SU-DHL-6 (cell line): ENCODE measurements around the gene KSR2.

Experiments used
- H2AFZ ChIP-seq: fragments of 200-600 bp; sonication (generic); 2 replicates; pipeline ENCODE4 v1.6.1; 2014; ENCODE audit warnings: low read depth, mild to moderate bottlenecking, moderate library complexity, mixed read lengths, antibody characterized with exemption, low read length; ENCODE audit not compliant: severe bottlenecking
- H3F3A ChIP-seq: fragments of 200-600 bp; shearing (Covaris generic); 2 replicates; pipeline ENCODE4 v1.6.0; 2016; ENCODE audit warnings: antibody characterized with exemption, mild to moderate bottlenecking; ENCODE audit not compliant: insufficient read depth
- H3K27ac ChIP-seq: fragments of 200-600 bp; sonication (generic); 2 replicates; pipeline ENCODE4 v1.5.1; 2016; ENCODE audit warnings: low read depth, mild to moderate bottlenecking, low read length, moderate library complexity, mixed read lengths
- H3K27me3 ChIP-seq: fragments of 200-600 bp; sonication (generic), shearing (Covaris generic); 2 replicates; pipeline ENCODE4 v1.6.0; 2014; ENCODE audit warnings: mild to moderate bottlenecking, low read length
- H3K36me3 ChIP-seq: fragments of 200-600 bp; sonication (generic); 2 replicates; pipeline ENCODE4 v1.6.1; 2014; ENCODE audit warnings: mild to moderate bottlenecking, low read length, mixed read lengths
- H3K4me2 ChIP-seq: fragments of 300-600, 200-600 bp; shearing (Covaris generic), sonication (generic); 2 replicates; pipeline ENCODE4 v1.6.0; 2014; ENCODE audit warnings: low read length, low read depth, mild to moderate bottlenecking; ENCODE audit not compliant: poor library complexity, severe bottlenecking
- H3K4me3 ChIP-seq: fragments of 200-600 bp; sonication (generic); 2 replicates; pipeline ENCODE4 v1.5.1; 2014; ENCODE audit warnings: antibody characterized with exemption, low read length, mild to moderate bottlenecking, mixed read lengths; ENCODE audit not compliant: insufficient read depth, poor library complexity, severe bottlenecking
- H3K79me2 ChIP-seq: fragments of 200-600 bp; sonication (generic); 2 replicates; pipeline ENCODE4 v1.6.1; 2014; ENCODE audit warnings: mild to moderate bottlenecking, low read length, moderate library complexity; ENCODE audit not compliant: insufficient read depth
- H3K9ac ChIP-seq: fragments of 200-600 bp; sonication (generic); 2 replicates; pipeline ENCODE4 v1.7.0; 2014; ENCODE audit warnings: mild to moderate bottlenecking, low read length
- H3K9me2 ChIP-seq: fragments of 200-600 bp; sonication (generic); replicated peaks from 2 replicates; pipeline ENCODE4 v1.6.1; 2014; ENCODE audit warnings: low read length; ENCODE audit not compliant: insufficient read depth
- H3K9me3 ChIP-seq: fragments of 200-600 bp; sonication (generic); 2 replicates; pipeline ENCODE4 v1.6.1; 2014; ENCODE audit warnings: low read length, mixed read lengths; ENCODE audit not compliant: insufficient read depth
- H4K20me1 ChIP-seq: fragments of 200-600 bp; sonication (generic); 2 replicates; pipeline ENCODE4 v1.6.1; 2014; ENCODE audit warnings: low read depth, mild to moderate bottlenecking, antibody characterized with exemption, low read length, moderate library complexity, mixed read lengths
- EZH2phosphoT487 ChIP-seq: fragments of 200-600 bp; sonication (generic), shearing (Covaris generic); conservative IDR thresholded peaks from 2 replicates; pipeline ENCODE4 v1.6.1; 2018; ENCODE audit warnings: mild to moderate bottlenecking, antibody characterized with exemption, low read length, moderate library complexity, mixed read lengths
- TF ChIP-seq, protein P1 (sequence below): fragments of 200-600 bp; sonication (generic); IDR thresholded peaks from one replicate; pipeline ENCODE4 v1.5.1; 2017; ENCODE audit warnings: antibody characterized with exemption, mild to moderate bottlenecking, low read length, moderate library complexity; ENCODE audit not compliant: insufficient read depth, poor library complexity, severe bottlenecking

Gene KSR2

DNA sequence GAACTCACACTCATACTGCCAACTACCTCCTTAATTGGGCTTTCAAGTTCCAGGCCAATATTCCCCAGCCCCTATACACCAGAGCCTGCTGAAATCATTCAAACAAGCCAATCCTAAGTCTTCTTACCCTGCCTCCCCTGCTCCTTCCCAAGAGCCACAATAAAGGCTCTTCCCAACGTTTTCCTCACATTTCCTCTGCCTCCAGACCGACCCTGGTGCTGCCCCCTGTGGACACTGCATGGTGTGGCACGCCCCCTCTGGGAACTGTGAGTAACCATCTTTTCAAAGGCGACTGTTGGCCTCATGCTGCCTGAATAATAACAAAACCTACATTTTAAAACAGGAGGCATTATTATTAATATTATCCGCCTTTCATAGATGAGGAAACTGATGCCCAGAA, 495.8 kb downstream of the KSR2 start:
- Histone ChIP-seq H3K9me2 (no peaks in the 10 kb centered on the region), H3F3A (no peaks in the 10 kb centered on the region), H3K79me2 (no peaks in the 10 kb centered on the region), H3K4me2 (no peak overlapping the region), H3K4me3 (no peak overlapping the region), H4K20me1 (no peaks in the 10 kb centered on the region), H3K36me3 (no peaks in the 10 kb centered on the region), H3K27me3 (0 out of 2 replicates have a peak, but pooled peaks cover 3% of the 10 kb centered on the region), H3K27ac (no peak overlapping the region), H2AFZ (no peak overlapping the region), H3K9ac (no peak overlapping the region), H3K9me3 (no peaks in the 10 kb centered on the region)
- TF ChIP-seq, protein P1, sequence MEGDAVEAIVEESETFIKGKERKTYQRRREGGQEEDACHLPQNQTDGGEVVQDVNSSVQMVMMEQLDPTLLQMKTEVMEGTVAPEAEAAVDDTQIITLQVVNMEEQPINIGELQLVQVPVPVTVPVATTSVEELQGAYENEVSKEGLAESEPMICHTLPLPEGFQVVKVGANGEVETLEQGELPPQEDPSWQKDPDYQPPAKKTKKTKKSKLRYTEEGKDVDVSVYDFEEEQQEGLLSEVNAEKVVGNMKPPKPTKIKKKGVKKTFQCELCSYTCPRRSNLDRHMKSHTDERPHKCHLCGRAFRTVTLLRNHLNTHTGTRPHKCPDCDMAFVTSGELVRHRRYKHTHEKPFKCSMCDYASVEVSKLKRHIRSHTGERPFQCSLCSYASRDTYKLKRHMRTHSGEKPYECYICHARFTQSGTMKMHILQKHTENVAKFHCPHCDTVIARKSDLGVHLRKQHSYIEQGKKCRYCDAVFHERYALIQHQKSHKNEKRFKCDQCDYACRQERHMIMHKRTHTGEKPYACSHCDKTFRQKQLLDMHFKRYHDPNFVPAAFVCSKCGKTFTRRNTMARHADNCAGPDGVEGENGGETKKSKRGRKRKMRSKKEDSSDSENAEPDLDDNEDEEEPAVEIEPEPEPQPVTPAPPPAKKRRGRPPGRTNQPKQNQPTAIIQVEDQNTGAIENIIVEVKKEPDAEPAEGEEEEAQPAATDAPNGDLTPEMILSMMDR = no peak
- TF ChIP-seq EZH2phosphoT487 = no peak

DNA sequence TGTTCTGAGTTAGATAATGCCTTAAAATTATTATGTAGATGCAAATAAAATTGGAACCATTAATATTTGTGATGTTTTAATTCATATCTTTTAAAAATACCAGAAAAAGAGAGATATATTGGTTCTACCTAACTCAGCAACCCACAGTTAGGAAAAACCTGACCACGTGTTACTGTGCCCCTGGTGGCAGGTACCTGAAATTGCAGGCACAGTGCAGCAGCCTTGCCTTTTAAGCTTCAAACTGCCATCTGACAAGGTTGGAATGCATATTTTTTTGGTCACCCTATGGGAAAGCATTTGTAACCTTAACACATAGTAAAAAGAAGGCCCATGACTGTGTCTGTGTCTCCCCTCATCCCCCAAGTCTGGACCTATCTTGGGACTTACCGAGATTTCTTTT, 498.0 kb downstream of the KSR2 start:
- Histone ChIP-seq H3K27me3 (no peaks in the 10 kb centered on the region), H3K9me2 (no peaks in the 10 kb centered on the region)

DNA sequence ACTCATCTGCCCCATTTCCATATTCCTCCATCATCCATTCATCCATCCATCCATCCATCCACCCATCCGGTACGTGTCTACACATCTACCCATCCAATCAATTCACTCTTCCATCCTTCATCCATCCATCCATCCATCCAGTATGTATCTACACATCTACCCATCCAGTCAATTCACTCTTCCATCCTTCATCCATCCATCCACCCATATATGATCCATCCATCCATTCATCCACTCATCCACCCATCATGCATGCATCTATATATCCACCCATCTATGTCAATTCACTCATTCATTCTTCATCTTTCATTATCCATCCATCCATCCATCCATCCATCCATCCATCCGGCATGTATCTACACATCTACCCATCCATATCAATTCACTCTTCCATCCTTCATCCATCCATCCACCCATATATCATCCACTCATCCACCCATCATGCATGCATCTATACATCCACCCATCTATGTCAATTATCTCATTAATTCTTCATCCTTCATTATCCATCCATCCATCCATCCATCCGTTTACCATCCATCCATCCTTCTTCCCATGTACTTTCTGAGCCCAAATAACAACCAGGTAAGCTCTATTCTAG, 498.8 kb downstream of the KSR2 start:
- Histone ChIP-seq H3K27me3 (no peaks in the 10 kb centered on the region), H4K20me1 (no peaks in the 10 kb centered on the region), H3K9me2 (no peaks in the 10 kb centered on the region), H3K9ac (no peak overlapping the region), H2AFZ (no peak overlapping the region), H3K36me3 (no peaks in the 10 kb centered on the region), H3F3A (no peaks in the 10 kb centered on the region), H3K27ac (no peak overlapping the region), H3K4me2 (no peak overlapping the region), H3K9me3 (no peaks in the 10 kb centered on the region), H3K4me3 (no peak overlapping the region), H3K79me2 (no peaks in the 10 kb centered on the region)
- TF ChIP-seq, protein P1 = no peak
- TF ChIP-seq EZH2phosphoT487 = no peak

More for the DNA sequence above, 498.0 kb downstream of the KSR2 start:
- Histone ChIP-seq H3F3A (no peaks in the 10 kb centered on the region), H3K27ac (no peak overlapping the region), H3K4me2 (no peak overlapping the region), H3K4me3 (no peak overlapping the region), H3K9ac (no peak overlapping the region), H3K36me3 (no peaks in the 10 kb centered on the region), H3K79me2 (no peaks in the 10 kb centered on the region), H4K20me1 (no peaks in the 10 kb centered on the region), H3K9me3 (no peaks in the 10 kb centered on the region), H2AFZ (no peak overlapping the region)
- TF ChIP-seq, protein P1 = peak; percentile 60
- no peak for TF ChIP-seq EZH2phosphoT487
